Left lung (tissue), 10 donors: ENCODE measurements around the gene FBXL7. TPM values are rescaled to one million over a fixed set of nuclear protein-coding genes. Genes with fewer than 3 reads are reported as not detected.
A peak's percentile ranks its signal among the peaks of the same experiment; 100 is the strongest.

ENCODE experiments used
- ATAC-seq: fragments of 200-7000 bp; cut with Tn5 transposase; one replicate; pipeline ENCODE4 v1.9.1; 2020; ENCODE audit warnings: moderate library complexity
- DNase-seq, 4 donors: peaks; one replicate each; pipeline ENCODE4 v3.0.0-alpha.2; 2013 to 2020
- H3K27ac ChIP-seq, 2 donors: fragments of 200-600 bp; sonication (generic) in 1 of 2; one replicate each; pipeline versions ENCODE4 v1.5.0 to v1.8.0; 2020 to 2021
- H3K27me3 ChIP-seq, 2 donors: fragments of 200-600 bp; sonication (generic) in 1 of 2; one replicate each; pipeline versions ENCODE4 v1.5.0 to v1.8.0; 2020 to 2021
- H3K36me3 ChIP-seq, 2 donors: fragments of 200-600 bp; sonication (generic) in 1 of 2; one replicate each; pipeline versions ENCODE4 v1.5.0 to v1.8.0; 2020 to 2021
- H3K4me1 ChIP-seq, 2 donors: fragments of 200-600 bp; one replicate each; pipeline ENCODE4 v1.8.0; 2021
- H3K4me3 ChIP-seq, 2 donors: fragments of 200-600 bp; sonication (generic) in 1 of 2; one replicate each; pipeline versions ENCODE4 v1.5.0 to v1.8.0; 2020 to 2021; ENCODE audit warnings: mild to moderate bottlenecking in 1 of 2
- H3K9me3 ChIP-seq, 2 donors: fragments of 200-600 bp; sonication (generic) in 1 of 2; one replicate each; pipeline versions ENCODE4 v1.5.0 to v1.8.0; 2020 to 2021
- intact Hi-C, 2 donors: fragments of 100-400 bp; cut with DNase I; formaldehyde crosslinking; loops; one replicate each; pipeline versions ENCODE4 v1.11.2 to v1.14.2; 2022
- polyA plus RNA-seq, 6 donors: library from polyadenylated mRNA; unstranded; fragments of 120-200 nt; gene quantifications; one replicate each; pipeline ENCODE4 v1.2.1, GENCODE V29; 2013; ENCODE audit not compliant: insufficient read length in 6 of 6
- total RNA-seq, 2 donors: library from RNA; stranded (reverse); fragmentation: NEBNext Ultra II Directional; extraction: Animal tissue kit (Norgen Biotek cat#: 25700); gene quantifications; one replicate each; pipeline ENCODE4 v1.2.1, GENCODE V29; 2021
- TF ChIP-seq, protein P1 (sequence below), 2 donors: fragments of 200-600 bp; sonication (generic) in 1 of 2; IDR thresholded peaks; one replicate each; pipeline versions ENCODE4 v1.5.0 to v1.8.0; 2021; ENCODE audit warnings: antibody characterized with exemption in 2 of 2
- donor health status: DM: no; HTN: yes; CAD: no.
- donor health status: DM: no; HTN: no; CAD: no.

The FBXL7 gene
- total and polyA plus RNA-seq, 8 donors: 12.0 to 32.4 (median 28.1) TPM

DNA sequence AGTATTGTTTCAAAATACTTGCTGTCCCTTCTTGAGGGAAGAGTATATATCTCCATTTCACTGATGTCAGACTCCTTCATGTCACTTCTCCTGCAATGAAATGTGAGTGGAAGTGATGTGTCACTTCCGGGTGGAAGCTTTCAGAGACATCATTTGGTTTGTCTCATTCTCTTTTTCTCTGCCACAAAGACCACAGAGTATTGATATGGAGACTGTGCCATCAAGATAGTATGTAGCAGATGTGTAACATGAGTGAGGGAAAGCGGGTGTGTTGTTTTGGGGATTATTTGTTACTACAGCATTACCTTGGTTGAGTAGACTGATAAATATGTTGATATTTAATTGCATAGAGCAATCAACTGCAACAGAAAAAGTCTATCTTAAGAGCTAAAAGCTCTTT, 169.8 kb downstream of the FBXL7 start:
- Histone ChIP-seq H3K4me3 (no peak overlapping the region), H3K27ac (no peak overlapping the region), H3K4me1 (no peaks in the 10 kb centered on the region), H3K27me3 (no peaks in the 10 kb centered on the region), H3K9me3 (peaks cover 0 to 2% of the 10 kb centered on the region in 2 donors), H3K36me3 (no peaks in the 10 kb centered on the region)
- DNase-seq: no peak
- intact Hi-C loops: no loop called here
- no peak for ATAC-seq
- TF ChIP-seq, protein P1, sequence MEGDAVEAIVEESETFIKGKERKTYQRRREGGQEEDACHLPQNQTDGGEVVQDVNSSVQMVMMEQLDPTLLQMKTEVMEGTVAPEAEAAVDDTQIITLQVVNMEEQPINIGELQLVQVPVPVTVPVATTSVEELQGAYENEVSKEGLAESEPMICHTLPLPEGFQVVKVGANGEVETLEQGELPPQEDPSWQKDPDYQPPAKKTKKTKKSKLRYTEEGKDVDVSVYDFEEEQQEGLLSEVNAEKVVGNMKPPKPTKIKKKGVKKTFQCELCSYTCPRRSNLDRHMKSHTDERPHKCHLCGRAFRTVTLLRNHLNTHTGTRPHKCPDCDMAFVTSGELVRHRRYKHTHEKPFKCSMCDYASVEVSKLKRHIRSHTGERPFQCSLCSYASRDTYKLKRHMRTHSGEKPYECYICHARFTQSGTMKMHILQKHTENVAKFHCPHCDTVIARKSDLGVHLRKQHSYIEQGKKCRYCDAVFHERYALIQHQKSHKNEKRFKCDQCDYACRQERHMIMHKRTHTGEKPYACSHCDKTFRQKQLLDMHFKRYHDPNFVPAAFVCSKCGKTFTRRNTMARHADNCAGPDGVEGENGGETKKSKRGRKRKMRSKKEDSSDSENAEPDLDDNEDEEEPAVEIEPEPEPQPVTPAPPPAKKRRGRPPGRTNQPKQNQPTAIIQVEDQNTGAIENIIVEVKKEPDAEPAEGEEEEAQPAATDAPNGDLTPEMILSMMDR (IDR thresholded peaks at IDR 0.05): no peak

DNA sequence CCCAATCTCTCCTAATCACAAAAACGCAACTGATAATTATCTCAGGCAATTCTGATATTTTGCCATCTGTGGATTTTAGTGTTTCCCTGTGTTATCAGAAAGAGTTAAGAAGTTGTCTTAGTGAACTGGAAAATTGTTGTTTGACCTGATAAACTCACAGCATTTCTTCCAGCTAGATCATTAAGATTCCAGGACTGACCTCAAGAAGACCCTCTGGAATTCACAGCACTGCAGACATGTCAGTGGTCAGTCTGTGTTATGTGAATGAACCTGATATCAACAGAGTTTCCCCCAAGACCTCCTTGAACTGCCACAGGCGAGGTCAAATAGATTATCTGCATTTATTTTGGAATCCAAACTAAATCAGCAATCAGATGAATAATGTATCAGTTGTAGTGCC, 174.7 kb downstream of the FBXL7 start:
- H3K9me3 ChIP-seq: peaks cover 0 to 2% of the 10 kb centered on the region in 2 donors
- H3K27me3 ChIP-seq: no peaks in the 10 kb centered on the region
- no peaks in the 10 kb centered on the region for H3K4me1 ChIP-seq
- intact Hi-C loops: no loop called here
- ATAC-seq (no peak), DNase-seq (no peak)
- no peaks in the 10 kb centered on the region for H3K36me3 ChIP-seq
- H3K4me3 ChIP-seq: no peak overlapping the region
- no peak overlapping the region for H3K27ac ChIP-seq
- TF ChIP-seq, protein P1 (IDR thresholded peaks at IDR 0.05): no peak

DNA sequence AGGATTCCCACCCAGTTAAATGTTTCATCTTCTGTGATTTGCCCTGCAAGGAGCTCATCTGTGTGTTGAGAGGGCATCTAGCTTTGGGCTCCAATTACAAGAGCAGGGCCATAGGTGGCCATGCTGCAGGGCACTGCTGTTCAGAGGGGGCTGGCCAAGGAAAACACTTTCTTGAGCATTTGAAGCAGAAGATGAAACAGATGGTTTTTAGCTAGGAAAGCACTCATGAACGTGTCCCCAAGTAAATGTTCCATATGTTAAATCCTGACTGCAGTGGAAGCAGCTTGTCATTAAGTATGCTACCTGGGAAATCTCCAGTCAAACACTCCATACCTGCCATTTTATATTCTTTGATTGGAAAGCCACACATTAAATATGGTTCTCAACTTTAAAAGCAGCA, 176.6 kb downstream of the FBXL7 start:
- H3K27ac ChIP-seq: no peak overlapping the region

DNA sequence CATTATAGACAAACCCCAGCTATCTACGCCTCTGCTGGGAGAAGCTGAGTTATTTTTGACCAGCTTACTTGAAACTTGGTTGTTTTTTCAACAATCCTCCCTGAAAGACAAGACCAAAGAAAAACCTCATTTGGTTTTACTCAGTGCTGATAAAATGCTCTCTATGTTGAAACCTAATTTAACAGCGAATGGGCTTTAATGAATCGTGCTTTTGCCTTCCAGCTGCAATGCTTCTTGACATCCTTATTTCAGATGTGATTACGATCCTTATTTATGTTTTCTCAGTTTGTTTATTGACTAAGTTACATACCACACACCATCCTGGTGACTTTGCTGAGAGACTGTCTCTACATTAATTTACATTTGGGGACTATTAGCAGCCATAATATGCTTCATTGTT, 179.2 kb downstream of the FBXL7 start:
- Histone ChIP-seq H3K27ac (no peak overlapping the region), H3K4me1 (no peaks in the 10 kb centered on the region), H3K4me3 (no peak overlapping the region), H3K27me3 (no peaks in the 10 kb centered on the region), H3K9me3 (no peaks in the 10 kb centered on the region), H3K36me3 (no peaks in the 10 kb centered on the region)
- TF ChIP-seq, protein P1 (IDR thresholded peaks at IDR 0.05): no peak
- DNase-seq (peak in 1 of 4 donors; percentile 23), ATAC-seq (no peak)
- intact Hi-C loops: no loop called here

More for the DNA sequence above, 176.6 kb downstream of the FBXL7 start:
- Histone ChIP-seq H3K9me3 (no peaks in the 10 kb centered on the region), H3K4me3 (no peak overlapping the region), H3K4me1 (no peaks in the 10 kb centered on the region), H3K27me3 (no peaks in the 10 kb centered on the region), H3K36me3 (no peaks in the 10 kb centered on the region)
- ATAC-seq (no peak), DNase-seq (no peak)
- TF ChIP-seq, protein P1 (IDR thresholded peaks at IDR 0.05): no peak
- intact Hi-C loops: no loop called here

DNA sequence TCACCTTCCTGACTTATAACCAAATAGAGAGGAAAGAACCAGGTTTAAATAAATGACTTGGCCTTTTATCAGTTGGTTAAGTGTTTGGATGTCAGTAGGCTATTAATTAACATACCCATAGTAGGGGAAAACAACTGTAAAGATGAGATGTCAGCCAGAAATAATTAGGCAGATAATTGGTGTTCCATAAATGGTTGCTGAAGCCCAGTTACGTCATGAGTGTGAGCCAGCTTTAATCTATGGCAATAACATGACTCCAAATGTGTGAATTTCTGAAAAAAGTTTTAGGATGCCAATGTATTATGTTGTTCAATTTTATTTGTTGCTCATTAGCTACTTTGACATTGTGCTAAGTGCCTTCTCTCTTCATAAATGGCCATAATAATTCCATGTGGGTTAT, 180.5 kb downstream of the FBXL7 start:
- Histone ChIP-seq H3K9me3 (no peaks in the 10 kb centered on the region), H3K27ac (no peak overlapping the region), H3K4me3 (no peak overlapping the region), H3K36me3 (no peaks in the 10 kb centered on the region), H3K4me1 (no peaks in the 10 kb centered on the region), H3K27me3 (no peaks in the 10 kb centered on the region)
- ATAC-seq (no peak), DNase-seq (no peak)
- TF ChIP-seq, protein P1 (IDR thresholded peaks at IDR 0.05): no peak
- intact Hi-C loops: no loop called here
